DND-41 (cell line): ENCODE measurements around the gene TMEM86B.

Experiments used
- ATAC-seq: fragments of 200-7000 bp; cut with Tn5 transposase; 3 replicates; pipeline ENCODE4 v1.9.1; 2021; ENCODE audit warnings: low read depth; ENCODE audit not compliant: insufficient read depth
- DNase-seq: peaks from one replicate; pipeline ENCODE4 v3.0.0-alpha.2; 2020
- H2AFZ ChIP-seq: 2 replicates; pipeline ENCODE4 v1.6.0; 2012; ENCODE audit warnings: low read depth, low read length
- H3K27ac ChIP-seq: 2 replicates; pipeline ENCODE4 v1.5.1; 2012; ENCODE audit warnings: low read length, inconsistent platforms
- H3K27me3 ChIP-seq: fragments of 200-600 bp; sonication (generic); 2 replicates; pipeline ENCODE4 v1.6.0; 2012; ENCODE audit warnings: low read length, mild to moderate bottlenecking, inconsistent platforms; ENCODE audit not compliant: insufficient read depth, poor library complexity
- H3K36me3 ChIP-seq: 2 replicates; pipeline ENCODE4 v1.5.1; 2012; ENCODE audit warnings: low read length, inconsistent platforms; ENCODE audit not compliant: insufficient read depth
- H3K4me1 ChIP-seq: 2 replicates; pipeline ENCODE4 v1.5.1; 2012; ENCODE audit warnings: mild to moderate bottlenecking, low read length; ENCODE audit not compliant: insufficient read depth
- H3K4me2 ChIP-seq: 2 replicates; pipeline ENCODE4 v1.6.0; 2012; ENCODE audit warnings: mild to moderate bottlenecking, moderate library complexity, low read length, inconsistent platforms; ENCODE audit not compliant: insufficient read depth
- H3K4me3 ChIP-seq, 2 experiments: fragments of 200-600 bp in 1 of 2; shearing (Covaris generic) in 1 of 2; 2 replicates each; pipeline ENCODE4 v1.5.1; 2012 to 2016; ENCODE audit warnings: inconsistent platforms in 2 of 2, low read length in 2 of 2, mild to moderate bottlenecking in 2 of 2, low read depth in 1 of 2, moderate library complexity in 1 of 2
- H3K79me2 ChIP-seq: 2 replicates; pipeline ENCODE4 v1.6.0; 2012; ENCODE audit warnings: low read length, inconsistent platforms; ENCODE audit not compliant: insufficient read depth
- H3K9ac ChIP-seq: 2 replicates; pipeline ENCODE4 v1.6.0; 2012; ENCODE audit warnings: low read depth, mild to moderate bottlenecking, inconsistent platforms, low read length, moderate library complexity
- H3K9me3 ChIP-seq: 2 replicates; pipeline ENCODE4 v1.5.1; 2012; ENCODE audit warnings: low read length, moderate library complexity, mild to moderate bottlenecking, inconsistent platforms; ENCODE audit not compliant: insufficient read depth, severe bottlenecking
- H4K20me1 ChIP-seq: 2 replicates; pipeline ENCODE4 v1.6.0; 2012; ENCODE audit warnings: low read length; ENCODE audit not compliant: insufficient read depth
- EZH2 ChIP-seq: IDR thresholded peaks from 3 replicates; pipeline ENCODE4 v1.6.1; 2012; ENCODE audit warnings: borderline replicate concordance, low read depth, mild to moderate bottlenecking, moderate library complexity, low read length, inconsistent platforms; ENCODE audit not compliant: severe bottlenecking
- TF ChIP-seq, protein P1 (sequence below): IDR thresholded peaks from 2 replicates; pipeline ENCODE4 v1.5.1; 2012; ENCODE audit warnings: borderline replicate concordance, low read length, moderate library complexity, mild to moderate bottlenecking; ENCODE audit not compliant: poor library complexity, severe bottlenecking; ENCODE audit errors: extremely low read depth

Gene TMEM86B

DNA sequence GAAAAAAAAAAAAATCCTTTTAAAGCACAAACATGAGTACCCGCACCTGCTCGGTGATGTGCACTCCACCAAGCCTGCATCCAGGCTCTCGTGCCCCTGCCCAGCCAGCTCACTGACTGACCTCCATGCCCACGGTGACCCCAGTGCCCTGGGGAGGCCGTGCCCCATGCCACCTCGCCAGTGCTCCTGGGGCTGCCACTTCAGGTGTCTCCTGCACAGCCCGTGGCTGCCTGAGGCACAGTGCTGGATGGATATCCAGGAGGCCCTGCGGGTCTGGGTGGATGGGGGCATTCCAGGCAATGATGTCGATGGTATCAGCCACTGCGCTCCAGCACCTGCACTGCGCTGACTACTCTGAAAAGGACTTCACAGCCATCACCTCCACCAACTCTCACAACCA is 21.3 kb upstream of the TMEM86B start:
- H3K9ac ChIP-seq: no peak overlapping the region
- DNase-seq: no peak
- no peak for ATAC-seq
- peaks cover 23% of the 10 kb centered on the region for H3K4me1 ChIP-seq
- peaks cover 89% of the 10 kb centered on the region for H4K20me1 ChIP-seq
- no peaks in the 10 kb centered on the region for H3K9me3 ChIP-seq
- no peak overlapping the region for H3K27ac ChIP-seq
- no peak overlapping the region for H3K4me2 ChIP-seq
- no peaks in the 10 kb centered on the region for H3K27me3 ChIP-seq
- TF ChIP-seq, protein P1, sequence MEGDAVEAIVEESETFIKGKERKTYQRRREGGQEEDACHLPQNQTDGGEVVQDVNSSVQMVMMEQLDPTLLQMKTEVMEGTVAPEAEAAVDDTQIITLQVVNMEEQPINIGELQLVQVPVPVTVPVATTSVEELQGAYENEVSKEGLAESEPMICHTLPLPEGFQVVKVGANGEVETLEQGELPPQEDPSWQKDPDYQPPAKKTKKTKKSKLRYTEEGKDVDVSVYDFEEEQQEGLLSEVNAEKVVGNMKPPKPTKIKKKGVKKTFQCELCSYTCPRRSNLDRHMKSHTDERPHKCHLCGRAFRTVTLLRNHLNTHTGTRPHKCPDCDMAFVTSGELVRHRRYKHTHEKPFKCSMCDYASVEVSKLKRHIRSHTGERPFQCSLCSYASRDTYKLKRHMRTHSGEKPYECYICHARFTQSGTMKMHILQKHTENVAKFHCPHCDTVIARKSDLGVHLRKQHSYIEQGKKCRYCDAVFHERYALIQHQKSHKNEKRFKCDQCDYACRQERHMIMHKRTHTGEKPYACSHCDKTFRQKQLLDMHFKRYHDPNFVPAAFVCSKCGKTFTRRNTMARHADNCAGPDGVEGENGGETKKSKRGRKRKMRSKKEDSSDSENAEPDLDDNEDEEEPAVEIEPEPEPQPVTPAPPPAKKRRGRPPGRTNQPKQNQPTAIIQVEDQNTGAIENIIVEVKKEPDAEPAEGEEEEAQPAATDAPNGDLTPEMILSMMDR: no peak
- no peak for TF ChIP-seq EZH2
- H2AFZ ChIP-seq: no peak overlapping the region
- peaks cover 93% of the 10 kb centered on the region for H3K79me2 ChIP-seq
- H3K36me3 ChIP-seq: peaks cover 91% of the 10 kb centered on the region
- H3K4me3 ChIP-seq: no peak overlapping the region

DNA sequence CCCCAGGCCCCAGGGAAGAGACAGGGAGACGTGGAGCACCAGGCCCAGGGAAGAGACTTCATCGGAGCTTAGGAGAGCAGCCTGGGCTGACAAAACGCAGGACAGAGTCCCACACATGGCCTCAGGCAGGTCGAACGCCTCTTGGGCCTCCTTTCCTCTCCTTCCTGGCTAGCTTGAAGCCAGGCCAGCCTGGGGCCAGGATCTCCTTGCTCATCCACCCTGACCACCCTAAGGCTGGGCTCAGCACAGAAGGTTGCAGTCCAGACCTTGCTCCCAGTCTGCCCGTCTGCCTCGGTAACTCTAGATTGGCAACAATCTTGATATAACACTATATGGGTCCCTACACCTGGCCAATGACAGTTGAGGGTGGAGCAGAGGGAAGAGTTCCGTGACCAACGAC is 20.1 kb upstream of the TMEM86B start:
- Histone ChIP-seq H4K20me1 (peaks cover 85% of the 10 kb centered on the region), H3K4me1 (peaks cover 12% of the 10 kb centered on the region), H3K27me3 (no peaks in the 10 kb centered on the region), H3K36me3 (peaks cover 93% of the 10 kb centered on the region), H3K4me3 (no peak overlapping the region), H3K79me2 (peaks cover 83% of the 10 kb centered on the region), H3K27ac (no peak overlapping the region), H3K9me3 (no peaks in the 10 kb centered on the region), H3K9ac (no peak overlapping the region), H2AFZ (no peak overlapping the region), H3K4me2 (no peak overlapping the region)
- DNase-seq: no peak
- no peak for ATAC-seq
- TF ChIP-seq, protein P1: no peak
- no peak for TF ChIP-seq EZH2

DNA sequence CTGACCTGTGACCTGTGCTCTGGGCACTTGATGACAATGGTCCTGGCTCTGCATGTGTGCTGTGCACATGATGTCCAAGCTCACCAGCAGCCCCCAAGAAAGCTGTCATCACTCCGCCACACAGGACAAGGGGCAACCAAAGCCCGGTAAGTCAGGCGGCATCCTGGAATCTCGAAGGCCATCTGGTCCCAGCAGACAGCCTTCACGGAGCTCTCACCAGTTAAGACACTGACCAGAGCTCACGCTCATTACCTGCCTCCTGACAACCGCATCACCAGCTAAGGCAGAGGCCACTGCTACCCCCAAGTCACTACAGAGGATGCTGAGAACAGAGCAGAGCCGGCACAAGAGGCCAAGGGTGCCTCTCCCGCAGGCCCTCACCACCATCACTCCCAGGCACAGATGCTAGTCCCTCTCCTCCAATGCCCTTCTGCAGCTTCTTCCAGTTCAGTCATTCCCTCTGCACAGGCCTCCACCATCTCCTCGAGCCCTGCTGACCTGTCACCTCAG is 19.7 kb upstream of the TMEM86B start:
- Histone ChIP-seq H3K4me3 (no peak overlapping the region), H4K20me1 (peaks cover 82% of the 10 kb centered on the region), H3K4me2 (no peak overlapping the region), H3K27me3 (no peaks in the 10 kb centered on the region), H3K36me3 (peaks cover 92% of the 10 kb centered on the region), H3K4me1 (peaks cover 7% of the 10 kb centered on the region), H3K9me3 (no peaks in the 10 kb centered on the region), H3K79me2 (peaks cover 78% of the 10 kb centered on the region), H2AFZ (no peak overlapping the region), H3K9ac (no peak overlapping the region), H3K27ac (no peak overlapping the region)
- ATAC-seq (no peak), DNase-seq (no peak)
- no peak for TF ChIP-seq EZH2
- TF ChIP-seq, protein P1: no peak

DNA sequence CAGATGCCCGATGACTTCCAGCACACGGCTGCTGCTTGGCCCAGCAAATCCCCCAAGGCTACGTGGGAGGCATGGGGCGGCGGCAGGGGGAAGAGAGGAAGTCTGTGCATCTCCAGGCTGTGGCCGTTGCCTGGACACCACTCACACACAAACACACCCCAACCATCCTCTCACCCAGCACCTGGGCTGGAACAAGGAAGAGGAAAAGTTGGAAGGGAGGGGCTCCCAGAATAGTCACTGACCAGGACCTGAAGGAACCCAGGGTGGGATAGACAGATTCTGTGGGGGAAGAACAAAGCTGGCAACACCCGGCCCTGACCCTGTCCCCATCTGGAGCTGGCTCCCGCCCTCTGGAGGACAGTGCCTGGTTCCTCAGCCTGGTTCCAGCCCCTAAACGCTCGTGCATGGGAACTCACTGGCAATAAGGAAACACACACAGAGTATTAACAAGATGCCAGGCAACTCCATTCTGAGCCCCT is 19.1 kb upstream of the TMEM86B start:
- peaks cover 89% of the 10 kb centered on the region for H3K36me3 ChIP-seq
- ATAC-seq: no peak
- no peak for DNase-seq
- TF ChIP-seq, protein P1: no peak
- TF ChIP-seq EZH2: no peak
- H3K79me2 ChIP-seq: peaks cover 73% of the 10 kb centered on the region
- H3K9me3 ChIP-seq: no peaks in the 10 kb centered on the region
- no peak overlapping the region for H3K9ac ChIP-seq
- peaks cover 76% of the 10 kb centered on the region for H4K20me1 ChIP-seq
- no peak overlapping the region for H3K27ac ChIP-seq
- no peak overlapping the region for H3K4me2 ChIP-seq
- no peak overlapping the region for H3K4me3 ChIP-seq
- H3K27me3 ChIP-seq: no peaks in the 10 kb centered on the region
- 0 out of 2 replicates have a peak, but pooled peaks cover 2% of the 10 kb centered on the region for H3K4me1 ChIP-seq
- no peak overlapping the region for H2AFZ ChIP-seq
